Loucy (cell line): Measurements from ENCODE around the gene WNK3.

ENCODE experiments used
- CTCF ChIP-seq: fragments of 200-600 bp; sonication (generic); conservative IDR thresholded peaks from 2 replicates; pipeline ENCODE4 v1.5.1; 2014; ENCODE audit warnings: mild to moderate bottlenecking, antibody characterized with exemption, low read length
- EZH2phosphoT487 ChIP-seq: fragments of 200-600 bp; IDR thresholded peaks from 2 replicates; pipeline ENCODE4 v1.6.1; 2018; ENCODE audit warnings: antibody characterized with exemption, mild to moderate bottlenecking, moderate library complexity, borderline replicate concordance

GRCh38 chrX:54208531-54208930, 149.3 kb downstream of the WNK3 start:
- TF ChIP-seq CTCF (no peak), EZH2phosphoT487 (no peak)
